NCI-H2171 (cell line): ENCODE data around the gene B3GNT3.
"Not testable (repeated sequence)": the region's sequence is repeated elsewhere in the genome, so short reads cannot be mapped to it uniquely, and the experiment has no call there.

Experiments used
- DNase-seq: peaks from one replicate; lab custom pipeline; 2025; lab: John Stamatoyannopoulos, UW

The B3GNT3 gene

DNA sequence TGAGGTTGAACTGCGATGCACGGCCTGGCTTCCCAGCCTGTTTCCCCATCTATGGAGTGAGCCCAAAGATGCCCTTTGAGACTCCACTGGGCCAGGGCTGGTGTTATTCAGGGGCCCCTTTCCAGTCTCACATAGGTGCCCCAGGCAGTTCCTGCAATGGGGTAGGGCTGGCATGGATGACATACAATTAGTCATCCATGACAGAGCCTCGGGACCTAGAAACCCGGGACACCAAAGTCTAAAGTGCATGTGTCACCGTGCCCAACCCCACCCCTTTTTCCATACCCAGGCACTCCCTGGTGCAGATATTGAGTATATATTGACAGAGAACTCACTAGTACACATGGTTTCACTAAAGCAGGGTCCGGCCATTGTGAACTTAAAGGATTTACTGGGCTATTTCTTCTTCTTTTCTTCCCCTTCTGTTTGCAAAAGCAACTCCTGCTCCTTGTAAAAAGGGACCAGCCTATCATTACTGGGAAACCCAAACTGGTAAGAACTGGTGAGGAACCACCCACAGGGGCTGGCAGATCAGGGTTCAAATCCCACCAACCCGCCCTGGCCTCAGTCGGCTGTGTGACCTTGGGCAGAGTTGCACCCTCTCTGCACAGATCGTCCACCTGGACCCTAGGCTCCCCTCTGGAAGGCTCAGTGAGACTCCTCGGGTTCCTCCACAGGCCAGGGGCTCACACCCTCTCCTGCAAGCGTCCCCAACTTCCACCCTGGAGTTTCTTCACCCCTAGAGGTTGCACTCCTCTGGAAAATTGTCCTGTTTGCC, 2.7 kb downstream of the B3GNT3 start:
- no peak for DNase-seq

DNA sequence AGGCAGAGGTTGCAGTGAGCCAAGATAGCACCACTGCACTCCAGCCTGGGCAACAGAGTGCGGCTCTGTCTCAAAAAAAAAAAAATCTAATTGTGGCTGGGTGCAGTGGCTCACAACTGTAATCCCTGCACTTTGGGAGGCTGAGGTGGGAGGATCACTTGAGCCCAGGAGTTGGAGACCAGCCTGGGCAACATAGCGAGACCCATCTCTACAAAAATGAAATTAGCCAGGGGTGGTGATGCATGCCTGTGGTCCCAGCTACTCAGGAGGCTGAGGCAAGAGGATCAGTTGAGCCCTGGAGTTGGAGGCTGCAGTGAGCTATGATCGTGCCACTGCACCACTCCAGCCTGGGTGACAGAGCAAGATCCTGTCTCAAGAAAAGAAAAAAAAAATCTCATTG, 3.7 kb downstream of the B3GNT3 start:
- DNase-seq, result not testable (repeated sequence)

DNA sequence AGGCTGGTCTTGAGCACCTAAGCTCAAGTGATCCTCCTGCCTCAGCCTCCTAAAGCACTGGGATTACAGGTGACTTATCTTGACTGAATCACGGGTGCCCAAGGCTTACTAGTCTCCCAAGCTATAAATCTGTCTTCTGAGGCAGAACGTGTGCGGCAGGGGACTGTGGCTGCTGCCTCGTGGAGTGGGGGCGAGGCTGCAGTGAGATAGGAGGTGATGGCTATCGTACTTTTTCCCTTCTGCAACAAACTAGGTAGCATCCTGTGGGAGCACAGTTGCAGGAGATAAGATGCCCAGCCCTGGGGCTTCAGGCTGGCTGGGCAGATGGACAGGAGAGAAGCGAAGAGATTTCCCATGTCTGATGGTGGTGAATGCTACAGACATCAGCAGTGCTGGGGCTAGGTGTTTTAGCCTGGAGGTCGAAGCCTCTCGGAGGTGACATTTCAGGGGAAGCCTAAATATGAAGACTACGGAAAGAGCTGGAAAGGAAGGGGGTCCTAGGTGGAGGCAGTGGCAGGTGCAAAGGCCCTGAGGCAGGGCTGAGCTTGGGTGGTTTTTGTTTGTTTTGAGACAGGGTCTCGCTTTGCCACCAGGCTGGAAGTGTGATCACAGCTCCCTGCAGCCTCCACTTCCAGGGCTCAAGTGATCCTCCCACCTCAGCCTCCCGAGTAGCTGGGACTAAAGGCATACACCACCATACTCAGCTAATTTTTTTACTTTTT, 7.4 kb downstream of the B3GNT3 start:
- no peak for DNase-seq

DNA sequence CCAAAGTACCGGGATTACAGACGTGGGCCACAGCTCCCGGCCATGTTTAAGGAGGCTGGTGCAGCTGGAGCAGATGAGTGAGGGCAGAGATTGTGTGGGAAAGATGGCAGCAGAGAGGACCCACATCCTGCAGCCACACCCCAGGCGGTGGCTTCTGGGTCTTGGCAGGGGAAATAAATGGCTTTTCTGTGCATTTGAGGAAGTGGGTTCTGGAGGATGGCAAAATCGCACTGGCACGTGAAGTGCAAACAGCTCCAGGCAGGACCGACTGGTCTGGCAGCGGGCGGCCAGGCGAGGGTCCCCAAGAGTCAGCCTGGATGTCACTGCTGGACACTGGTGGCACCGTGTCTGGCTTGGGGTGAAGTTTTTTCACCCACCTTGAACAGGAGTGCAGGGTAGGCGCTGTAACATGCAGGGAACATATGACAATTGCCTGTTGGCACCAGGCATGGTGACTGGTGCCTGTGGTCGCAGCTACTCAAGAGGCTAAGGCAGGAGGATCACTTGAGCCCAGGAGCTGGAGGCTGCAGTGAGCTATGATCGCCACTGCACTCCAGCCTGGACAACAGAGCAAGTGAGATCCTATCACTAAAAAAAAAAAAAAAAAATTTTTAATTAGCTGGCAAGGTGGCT, 8.4 kb downstream of the B3GNT3 start:
- no peak for DNase-seq

DNA sequence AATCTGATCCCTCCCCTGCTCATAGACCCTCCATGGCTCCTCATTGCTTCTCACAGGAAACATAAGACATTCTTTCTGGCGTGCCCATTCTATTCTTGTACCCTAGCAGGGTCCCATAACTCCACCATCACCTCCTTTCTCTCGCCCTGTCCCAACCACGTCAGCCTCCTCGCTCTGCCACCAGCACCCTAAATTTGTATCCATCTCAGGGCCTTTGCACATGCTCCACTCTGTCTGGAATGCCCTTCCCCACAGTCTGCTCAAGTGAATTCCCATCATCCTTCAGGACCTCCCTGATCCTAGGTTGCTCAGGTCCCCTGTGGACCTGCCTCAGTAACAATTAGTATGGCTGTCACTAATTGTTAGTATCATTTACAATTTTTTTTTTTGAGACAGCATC, 10.5 kb downstream of the B3GNT3 start:
- DNase-seq, result no peak

DNA sequence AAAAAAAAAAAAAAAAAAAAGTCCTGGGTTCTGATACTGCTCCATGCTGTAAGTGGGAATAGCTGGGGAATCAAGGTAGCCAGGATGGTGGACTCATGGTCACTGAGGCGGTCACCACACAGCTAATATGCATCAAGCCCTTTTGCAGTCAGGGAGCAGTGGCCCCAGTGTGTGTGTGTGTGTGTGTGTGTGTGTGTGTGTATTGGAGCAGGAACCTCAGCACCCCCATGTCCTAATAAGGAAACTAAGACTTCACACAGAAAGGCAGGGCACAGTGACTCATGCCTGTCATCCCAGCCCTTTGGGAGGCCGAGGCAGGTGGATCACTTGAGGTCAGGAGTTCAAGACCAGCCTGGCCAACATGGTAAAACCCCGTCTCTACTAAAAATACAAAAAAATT, 12.0 kb downstream of the B3GNT3 start:
- no peak for DNase-seq

DNA sequence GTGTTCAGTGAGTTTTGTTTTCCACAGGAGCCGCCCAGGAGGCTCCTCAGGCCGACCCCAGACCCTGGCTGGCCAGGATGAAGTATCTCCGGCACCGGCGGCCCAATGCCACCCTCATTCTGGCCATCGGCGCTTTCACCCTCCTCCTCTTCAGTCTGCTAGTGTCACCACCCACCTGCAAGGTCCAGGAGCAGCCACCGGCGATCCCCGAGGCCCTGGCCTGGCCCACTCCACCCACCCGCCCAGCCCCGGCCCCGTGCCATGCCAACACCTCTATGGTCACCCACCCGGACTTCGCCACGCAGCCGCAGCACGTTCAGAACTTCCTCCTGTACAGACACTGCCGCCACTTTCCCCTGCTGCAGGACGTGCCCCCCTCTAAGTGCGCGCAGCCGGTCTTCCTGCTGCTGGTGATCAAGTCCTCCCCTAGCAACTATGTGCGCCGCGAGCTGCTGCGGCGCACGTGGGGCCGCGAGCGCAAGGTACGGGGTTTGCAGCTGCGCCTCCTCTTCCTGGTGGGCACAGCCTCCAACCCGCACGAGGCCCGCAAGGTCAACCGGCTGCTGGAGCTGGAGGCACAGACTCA, 12.9 kb downstream of the B3GNT3 start:
- DNase-seq, result no peak

DNA sequence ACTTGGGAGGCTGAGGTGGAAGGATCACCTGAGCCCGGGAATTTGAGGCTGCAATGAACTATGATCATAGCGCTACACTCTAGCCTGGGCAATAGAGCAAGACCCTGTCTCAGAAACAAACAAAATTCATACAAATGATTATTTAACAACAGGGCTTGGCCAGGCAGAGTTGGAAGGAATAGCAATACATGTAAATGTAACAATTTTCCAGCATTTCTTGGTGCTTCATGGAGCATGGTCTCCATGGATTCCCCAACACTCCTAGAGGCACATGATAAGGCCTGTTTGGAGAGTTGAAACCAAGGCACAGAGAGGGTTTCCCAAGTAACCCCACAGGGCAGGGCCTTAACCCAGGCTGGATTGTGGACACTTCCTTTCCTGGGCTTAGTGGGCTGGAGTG, 16.2 kb downstream of the B3GNT3 start:
- DNase-seq, result no peak

DNA sequence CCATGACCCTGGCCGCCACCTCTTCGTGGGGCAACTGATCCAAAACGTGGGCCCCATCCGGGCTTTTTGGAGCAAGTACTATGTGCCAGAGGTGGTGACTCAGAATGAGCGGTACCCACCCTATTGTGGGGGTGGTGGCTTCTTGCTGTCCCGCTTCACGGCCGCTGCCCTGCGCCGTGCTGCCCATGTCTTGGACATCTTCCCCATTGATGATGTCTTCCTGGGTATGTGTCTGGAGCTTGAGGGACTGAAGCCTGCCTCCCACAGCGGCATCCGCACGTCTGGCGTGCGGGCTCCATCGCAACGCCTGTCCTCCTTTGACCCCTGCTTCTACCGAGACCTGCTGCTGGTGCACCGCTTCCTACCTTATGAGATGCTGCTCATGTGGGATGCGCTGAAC, 16.7 kb downstream of the B3GNT3 start:
- DNase-seq, result no peak

DNA sequence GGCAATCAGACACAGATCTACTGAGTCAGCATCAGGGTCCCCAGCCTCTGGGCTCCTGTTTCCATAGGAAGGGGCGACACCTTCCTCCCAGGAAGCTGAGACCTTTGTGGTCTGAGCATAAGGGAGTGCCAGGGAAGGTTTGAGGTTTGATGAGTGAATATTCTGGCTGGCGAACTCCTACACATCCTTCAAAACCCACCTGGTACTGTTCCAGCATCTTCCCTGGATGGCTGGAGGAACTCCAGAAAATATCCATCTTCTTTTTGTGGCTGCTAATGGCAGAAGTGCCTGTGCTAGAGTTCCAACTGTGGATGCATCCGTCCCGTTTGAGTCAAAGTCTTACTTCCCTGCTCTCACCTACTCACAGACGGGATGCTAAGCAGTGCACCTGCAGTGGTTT, 17.2 kb downstream of the B3GNT3 start:
- no peak for DNase-seq

DNA sequence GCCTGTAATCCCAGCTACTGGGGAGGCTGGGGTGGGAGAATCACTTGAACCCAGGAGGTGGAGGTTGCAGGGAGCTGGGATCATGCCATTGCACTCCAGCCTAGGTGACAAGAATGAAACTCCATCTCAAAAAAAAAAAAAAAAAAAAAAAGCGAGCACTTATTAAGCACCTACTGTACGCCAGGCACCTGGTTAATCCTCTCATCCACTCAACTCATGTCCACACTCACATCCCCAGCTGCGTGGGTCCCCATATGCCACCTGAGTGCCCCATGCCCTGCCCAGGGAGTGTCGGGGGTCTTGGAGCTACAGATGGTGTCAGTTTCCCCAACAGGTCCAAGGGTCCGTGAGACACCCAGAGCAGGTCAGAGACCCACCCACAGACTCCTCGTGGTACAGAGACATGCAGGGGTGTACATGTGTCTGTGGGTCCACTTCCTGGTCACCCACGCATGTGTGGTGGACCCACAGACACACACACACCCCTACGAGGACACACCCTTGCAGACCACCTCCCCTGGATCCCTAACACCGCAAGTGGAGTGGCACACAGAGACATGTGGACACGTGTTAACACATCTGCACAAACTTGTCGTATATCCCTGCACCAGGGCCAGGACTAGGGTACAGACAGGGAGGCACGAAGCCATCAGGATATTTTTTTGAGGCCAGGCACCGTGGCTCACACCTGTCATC, 22.9 kb downstream of the B3GNT3 start:
- no peak for DNase-seq

DNA sequence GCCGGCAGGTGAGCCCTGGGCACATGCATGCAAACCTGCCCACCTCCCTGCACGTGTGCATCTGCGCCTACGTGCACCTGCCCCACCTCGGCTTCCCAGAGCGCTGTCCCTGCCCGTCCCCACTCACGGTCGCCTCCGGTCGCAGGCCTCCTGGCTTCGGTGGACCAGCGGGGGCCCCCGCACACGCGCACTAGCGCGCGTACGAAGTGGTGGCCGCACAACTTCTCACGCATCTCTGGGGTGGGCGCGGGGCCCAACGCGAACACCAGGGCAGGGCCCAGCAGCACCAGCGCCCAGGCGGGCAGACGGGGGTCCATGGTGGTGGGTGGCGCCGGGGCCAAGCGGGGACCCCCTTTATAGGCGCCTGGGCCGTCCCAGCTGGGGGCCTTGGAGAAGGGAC, 26.3 kb downstream of the B3GNT3 start, which contains the start of gene INSL3:
TSS of gene INSL3 (minus strand) at position 330 of the 400 bp plus-strand sequence. CDS start at position 317, 13 bp downstream.
- DNase-seq, result no peak

DNA sequence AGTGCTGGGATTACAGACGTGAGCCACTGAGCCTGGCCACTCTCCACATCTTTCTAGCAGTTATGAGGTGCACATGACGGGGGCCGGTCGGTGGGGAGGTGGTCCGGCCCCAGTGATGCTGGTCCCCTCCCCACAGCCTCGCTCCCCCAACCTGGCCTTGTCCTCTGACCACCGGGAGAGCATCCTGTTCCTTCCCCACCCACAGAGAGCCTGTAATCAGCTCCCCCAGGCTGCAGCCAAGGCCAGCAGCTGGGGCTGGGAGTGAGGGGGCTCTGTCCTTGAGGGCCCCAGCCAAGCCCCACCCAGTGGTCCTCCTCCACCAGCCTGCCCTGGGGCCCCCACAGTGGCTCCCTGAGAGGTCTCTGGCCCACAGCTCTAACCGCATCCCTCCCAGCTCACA, 29.4 kb downstream of the B3GNT3 start:
- DNase-seq, result no peak

DNA sequence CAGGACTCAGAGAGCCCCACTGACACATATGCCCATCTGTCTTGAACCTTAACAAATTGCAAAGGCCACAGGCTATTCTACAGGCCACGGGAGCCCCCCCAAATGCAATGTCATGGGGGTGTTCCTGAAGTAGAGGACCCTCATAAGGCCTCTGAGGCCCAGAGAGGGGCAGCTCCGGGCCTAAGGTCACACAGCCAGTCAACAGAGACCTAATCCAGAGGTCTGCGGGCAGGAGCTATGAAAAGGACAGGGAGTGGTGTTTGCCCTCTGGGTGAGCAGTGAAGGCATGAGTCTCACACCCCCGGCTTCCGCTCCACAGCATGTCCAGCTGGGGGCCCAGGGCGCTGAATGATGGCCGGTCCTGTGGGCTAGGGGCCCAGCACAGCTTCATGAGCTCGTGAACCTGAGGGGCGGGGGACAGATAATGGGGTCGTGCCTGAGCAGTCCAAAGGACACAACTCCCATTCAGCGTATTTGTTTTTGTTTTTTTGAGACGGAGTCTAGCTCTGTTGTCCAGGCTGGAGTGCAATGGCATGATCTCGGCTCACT, 31.6 kb downstream of the B3GNT3 start:
- no peak for DNase-seq

DNA sequence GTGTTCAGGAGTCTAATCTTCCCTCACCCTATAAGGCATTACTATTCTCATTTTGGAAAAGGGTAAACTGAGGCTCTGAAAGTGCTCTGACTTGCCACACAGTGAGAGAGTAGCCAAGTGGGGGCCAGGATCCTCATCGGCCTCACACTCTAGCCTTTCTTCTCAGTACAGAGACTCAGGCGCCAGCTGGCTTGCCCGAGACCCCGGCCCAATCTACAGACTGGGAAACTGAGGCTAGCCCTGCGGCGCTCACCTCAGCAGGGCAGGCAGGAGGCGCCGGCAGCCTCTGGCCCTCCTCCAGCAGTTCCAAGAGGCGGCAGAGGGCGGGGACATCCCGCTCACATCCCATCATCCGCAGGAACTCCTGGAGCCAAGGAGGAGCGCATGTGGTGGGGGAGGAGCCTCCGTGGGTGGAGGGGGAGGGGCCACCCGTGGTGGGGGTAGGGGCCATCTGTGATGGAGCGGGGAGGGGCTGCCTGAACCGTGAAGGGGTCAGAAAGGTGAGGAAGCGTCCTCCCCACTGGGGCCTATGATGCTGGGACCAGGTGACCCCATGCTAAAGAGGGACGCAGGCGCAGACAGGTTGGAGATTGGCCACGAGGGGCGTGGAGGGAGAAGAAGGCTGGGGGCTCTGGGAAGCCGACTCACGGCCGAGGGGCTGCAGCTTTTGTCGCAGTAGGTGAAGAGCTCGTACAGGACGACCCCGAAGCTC, 35.1 kb downstream of the B3GNT3 start:
- DNase-seq, result peak; percentile 84

DNA sequence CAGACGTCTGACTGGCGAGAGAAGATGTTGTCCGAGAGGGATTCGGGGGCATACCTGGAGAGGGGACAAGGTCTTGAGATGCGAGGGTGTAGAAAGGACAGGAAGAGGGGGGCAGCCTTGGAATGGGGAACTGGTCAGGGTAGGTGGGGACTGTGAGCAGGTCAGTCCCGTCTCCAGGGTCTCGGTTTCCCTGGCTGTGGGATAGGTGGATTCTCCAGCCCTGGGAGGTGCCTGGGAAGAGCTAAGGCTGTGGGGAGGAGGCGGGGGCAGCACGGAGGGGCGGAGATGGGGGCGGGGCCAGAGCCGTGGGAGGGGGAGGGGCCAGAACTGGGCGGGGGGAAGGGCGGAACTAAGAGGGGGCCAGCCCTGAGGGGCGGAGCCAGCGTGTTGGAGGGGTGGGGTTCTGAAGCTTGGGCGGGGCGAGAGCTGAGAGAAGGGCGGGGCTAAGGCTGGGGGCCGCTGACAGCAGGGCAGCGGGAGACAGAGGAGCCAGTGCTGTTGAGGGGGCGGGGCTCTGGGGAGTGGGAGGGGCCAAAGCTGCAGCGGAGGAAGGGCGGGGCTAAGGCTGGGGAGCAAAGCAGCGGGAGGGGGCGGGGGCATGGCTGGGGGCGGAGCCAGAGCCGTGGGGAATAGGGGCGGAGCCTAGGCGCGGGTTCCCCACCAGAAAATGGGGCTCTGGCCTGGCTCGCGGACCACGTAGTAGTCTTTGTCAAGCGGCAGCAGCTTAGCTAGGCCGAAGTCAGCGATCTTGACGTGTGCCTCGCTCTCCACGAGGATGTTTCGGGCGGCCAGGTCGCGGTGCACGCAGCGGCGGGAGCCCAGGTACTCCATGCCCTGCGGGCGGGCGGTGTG, 35.9 kb downstream of the B3GNT3 start:
- peak; percentile 89 for DNase-seq

DNA sequence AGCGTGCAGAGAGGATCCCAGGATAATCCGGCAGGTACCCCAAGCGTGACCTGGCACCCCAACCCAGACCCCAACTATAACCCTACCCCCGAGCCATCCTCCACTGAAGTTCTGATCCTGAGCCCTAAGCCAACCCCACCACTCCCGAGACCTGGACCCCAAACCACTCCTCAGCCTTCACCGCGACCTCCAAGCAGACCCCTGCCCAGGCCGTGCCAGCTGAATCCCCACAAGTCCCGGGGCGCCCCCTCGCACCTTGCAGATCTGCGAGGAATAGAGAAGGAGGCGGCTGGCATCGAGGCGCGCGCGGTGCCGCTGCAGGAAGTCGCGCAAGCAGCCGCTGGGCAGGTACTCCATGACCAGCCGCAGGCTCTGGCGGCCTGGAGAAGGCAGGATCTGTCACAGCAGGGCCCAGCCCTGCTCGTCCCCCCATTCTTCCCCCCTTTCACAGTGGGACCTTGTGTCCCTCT, 36.5 kb downstream of the B3GNT3 start:
- DNase-seq, result no peak

DNA sequence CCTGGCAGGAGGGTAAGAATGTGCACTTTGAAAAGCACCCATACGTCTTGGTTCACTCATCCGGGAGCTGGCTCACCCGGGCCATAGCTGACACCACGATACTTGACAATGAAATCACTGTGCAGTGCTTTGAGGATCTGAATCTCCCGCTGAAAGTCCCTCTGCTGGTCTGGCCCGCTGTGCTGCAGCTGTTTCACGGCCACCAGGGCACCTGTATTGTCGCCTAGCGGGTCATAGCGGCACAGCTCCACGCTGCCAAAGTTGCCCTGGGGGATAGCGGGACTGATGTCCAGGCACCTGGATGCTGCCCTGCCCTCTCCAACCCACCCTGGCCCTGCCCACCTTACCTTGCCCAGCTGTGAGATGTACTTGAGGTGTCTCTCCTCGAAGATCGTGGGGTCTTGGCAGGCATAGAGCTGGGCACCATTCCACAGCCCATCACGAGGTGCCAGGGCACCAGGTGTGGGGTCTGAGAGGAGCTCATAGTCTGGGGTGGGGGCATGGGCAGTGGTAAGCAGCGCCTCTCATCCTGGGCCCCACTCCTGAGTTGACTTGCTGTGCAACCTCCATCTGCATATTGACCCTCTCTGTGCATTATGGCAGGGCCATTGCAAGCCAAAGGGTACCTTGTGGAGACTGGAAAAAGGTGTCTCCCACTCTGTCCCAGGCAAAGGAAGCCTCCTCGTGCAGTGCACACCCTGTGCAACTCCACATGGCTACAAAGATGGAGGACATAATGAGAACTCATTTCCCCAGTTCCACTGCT, 37.7 kb downstream of the B3GNT3 start:
- no peak for DNase-seq
